ENCODE results near the gene TRIM56.
A peak's percentile ranks its signal among the peaks of the same experiment; 100 is the strongest.
"Not testable (repeated sequence)": the region's sequence is repeated elsewhere in the genome, so short reads cannot be mapped to it uniquely, and the experiment has no call there.

Gene TRIM56

DNA sequence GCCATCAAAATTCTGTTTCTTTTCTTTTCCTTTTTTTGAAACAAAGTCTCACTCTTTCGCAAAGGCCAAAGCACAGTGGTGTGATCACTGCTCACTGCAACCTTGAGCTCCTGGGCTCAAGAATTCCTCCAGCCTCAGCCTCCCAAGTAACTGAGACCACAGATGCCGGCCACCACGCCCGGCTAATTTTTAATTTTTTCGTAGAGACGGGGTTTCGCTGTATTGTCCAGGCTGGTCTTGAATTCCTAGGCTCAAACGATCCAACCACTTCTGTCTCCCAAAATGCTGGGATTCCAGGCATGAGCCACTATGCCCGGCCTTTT is 25.7 kb upstream of the TRIM56 start:
- Histone ChIP-seq H3K27me3 (ENCODE audit: low read depth, low read length) (peaks cover 30% of the 10 kb centered on the region), H3K79me2 (ENCODE audit: low read length) (no peaks in the 10 kb centered on the region)
- TF ChIP-seq, protein P1, sequence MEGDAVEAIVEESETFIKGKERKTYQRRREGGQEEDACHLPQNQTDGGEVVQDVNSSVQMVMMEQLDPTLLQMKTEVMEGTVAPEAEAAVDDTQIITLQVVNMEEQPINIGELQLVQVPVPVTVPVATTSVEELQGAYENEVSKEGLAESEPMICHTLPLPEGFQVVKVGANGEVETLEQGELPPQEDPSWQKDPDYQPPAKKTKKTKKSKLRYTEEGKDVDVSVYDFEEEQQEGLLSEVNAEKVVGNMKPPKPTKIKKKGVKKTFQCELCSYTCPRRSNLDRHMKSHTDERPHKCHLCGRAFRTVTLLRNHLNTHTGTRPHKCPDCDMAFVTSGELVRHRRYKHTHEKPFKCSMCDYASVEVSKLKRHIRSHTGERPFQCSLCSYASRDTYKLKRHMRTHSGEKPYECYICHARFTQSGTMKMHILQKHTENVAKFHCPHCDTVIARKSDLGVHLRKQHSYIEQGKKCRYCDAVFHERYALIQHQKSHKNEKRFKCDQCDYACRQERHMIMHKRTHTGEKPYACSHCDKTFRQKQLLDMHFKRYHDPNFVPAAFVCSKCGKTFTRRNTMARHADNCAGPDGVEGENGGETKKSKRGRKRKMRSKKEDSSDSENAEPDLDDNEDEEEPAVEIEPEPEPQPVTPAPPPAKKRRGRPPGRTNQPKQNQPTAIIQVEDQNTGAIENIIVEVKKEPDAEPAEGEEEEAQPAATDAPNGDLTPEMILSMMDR (IDR thresholded peaks at IDR 0.05; ENCODE audit: low read depth, low read length), result no peak
- TF ChIP-seq EZH2phosphoT487 (IDR thresholded peaks at IDR 0.05; ENCODE audit: low read depth), result no peak

DNA sequence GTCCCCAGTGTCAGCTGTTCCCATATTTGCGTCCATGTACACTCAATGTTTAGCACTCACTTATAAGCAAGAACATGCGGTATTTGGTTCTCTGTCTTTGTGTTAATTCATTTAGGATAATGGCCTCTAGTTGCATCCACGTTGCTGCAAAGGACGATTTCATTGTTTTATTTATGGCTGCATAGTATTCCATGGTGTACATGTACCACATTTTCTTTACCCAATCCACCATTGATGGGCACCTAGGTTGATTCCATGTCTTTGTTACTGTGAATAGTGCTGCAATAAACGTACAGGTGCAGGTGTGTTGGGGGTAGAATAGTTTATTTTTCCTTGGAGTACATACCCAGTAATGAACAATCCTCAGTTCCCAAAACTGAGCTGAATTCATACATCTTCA is 24.3 kb upstream of the TRIM56 start:
- 0 out of 2 replicates have a peak, but pooled peaks cover 2% of the 10 kb centered on the region for H3K4me1 ChIP-seq (ENCODE audit: low read length)
- no peaks in the 10 kb centered on the region for H4K20me1 ChIP-seq (ENCODE audit: insufficient read depth, low read length)
- no peak overlapping the region for H3K9ac ChIP-seq (ENCODE audit: low read length)
- no peaks in the 10 kb centered on the region for H3K9me3 ChIP-seq (ENCODE audit: insufficient read depth, low read length)
- no peaks in the 10 kb centered on the region for H3K36me3 ChIP-seq (replicated peaks; ENCODE audit: low read depth, low read length)
- H3K27me3 ChIP-seq (ENCODE audit: low read depth, low read length), result peaks cover 18% of the 10 kb centered on the region
- no peak overlapping the region for H3K4me3 ChIP-seq (ENCODE audit: low read length)
- H2AFZ ChIP-seq (ENCODE audit: low read depth, low read length), result no peak overlapping the region
- no peak overlapping the region for H3K4me2 ChIP-seq (ENCODE audit: low read length)
- H3K27ac ChIP-seq (ENCODE audit: low read length), result no peak overlapping the region
- H3K79me2 ChIP-seq (ENCODE audit: low read length), result no peaks in the 10 kb centered on the region
- TF ChIP-seq EZH2phosphoT487 (IDR thresholded peaks at IDR 0.05; ENCODE audit: low read depth), result no peak
- TF ChIP-seq, protein P1 (IDR thresholded peaks at IDR 0.05; ENCODE audit: low read depth, low read length), result no peak

More for the DNA sequence above, 25.7 kb upstream of the TRIM56 start:
- Histone ChIP-seq H4K20me1 (ENCODE audit: insufficient read depth, low read length) (no peaks in the 10 kb centered on the region), H3K9ac (ENCODE audit: low read length) (no peak overlapping the region), H3K9me3 (ENCODE audit: insufficient read depth, low read length) (no peaks in the 10 kb centered on the region), H3K36me3 (replicated peaks; ENCODE audit: low read depth, low read length) (no peaks in the 10 kb centered on the region), H2AFZ (ENCODE audit: low read depth, low read length) (no peak overlapping the region), H3K4me3 (ENCODE audit: low read length) (no peak overlapping the region), H3K4me2 (ENCODE audit: low read length) (peak overlapping the region; percentile 25; the same call in 1 of the 2 replicates), H3K4me1 (ENCODE audit: low read length) (0 out of 2 replicates have a peak, but pooled peaks cover 2% of the 10 kb centered on the region), H3K27ac (ENCODE audit: low read length) (no peak overlapping the region)

DNA sequence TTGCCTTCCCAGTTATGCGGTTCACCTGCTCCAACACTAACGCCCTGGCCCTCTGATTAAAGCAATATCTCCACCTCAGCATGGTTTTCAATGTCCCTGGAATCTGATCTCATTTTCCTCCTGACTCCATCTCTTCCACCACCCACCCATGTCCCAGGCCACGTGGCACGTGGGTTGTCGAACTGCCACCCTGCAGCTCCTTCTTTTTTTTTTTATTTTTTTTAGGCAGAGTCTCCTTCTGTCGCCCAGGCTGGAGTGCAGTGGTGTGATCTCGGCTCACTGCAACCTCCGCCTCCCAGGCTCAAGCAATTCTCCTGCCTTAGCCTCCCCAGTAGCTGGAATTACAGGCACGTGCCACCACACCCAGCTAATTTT is 21.1 kb upstream of the TRIM56 start:
- not testable (repeated sequence) for H3K9me3 ChIP-seq (ENCODE audit: insufficient read depth, low read length); H3K4me1 ChIP-seq (ENCODE audit: low read length); H3K4me3 ChIP-seq (ENCODE audit: low read length); H4K20me1 ChIP-seq (ENCODE audit: insufficient read depth, low read length); H3K27ac ChIP-seq (ENCODE audit: low read length); H3K9ac ChIP-seq (ENCODE audit: low read length); H3K4me2 ChIP-seq (ENCODE audit: low read length); H3K27me3 ChIP-seq (ENCODE audit: low read depth, low read length); H2AFZ ChIP-seq (ENCODE audit: low read depth, low read length); H3K36me3 ChIP-seq (replicated peaks; ENCODE audit: low read depth, low read length); H3K79me2 ChIP-seq (ENCODE audit: low read length)

DNA sequence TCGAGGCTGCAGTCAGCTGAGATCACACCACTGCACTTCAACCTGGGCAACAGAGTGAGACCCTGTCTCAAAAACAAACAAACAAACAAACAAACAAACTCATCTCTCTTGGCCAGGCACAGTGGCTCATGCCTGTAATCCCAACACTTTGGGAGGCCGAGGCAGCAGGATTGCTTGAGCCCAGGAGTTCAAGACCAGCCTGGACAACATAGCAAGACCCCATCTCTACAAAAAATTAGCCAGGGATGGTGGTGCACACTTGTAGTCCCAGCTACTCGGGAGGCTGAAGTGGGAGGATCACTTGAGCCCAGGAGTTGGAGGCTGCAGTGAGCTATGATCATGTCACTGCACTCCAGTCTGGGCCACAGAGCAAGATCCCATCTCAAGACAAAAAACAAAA is 20.1 kb upstream of the TRIM56 start:
- not testable (repeated sequence) for H3K27me3 ChIP-seq (ENCODE audit: low read depth, low read length); H3K4me1 ChIP-seq (ENCODE audit: low read length)

DNA sequence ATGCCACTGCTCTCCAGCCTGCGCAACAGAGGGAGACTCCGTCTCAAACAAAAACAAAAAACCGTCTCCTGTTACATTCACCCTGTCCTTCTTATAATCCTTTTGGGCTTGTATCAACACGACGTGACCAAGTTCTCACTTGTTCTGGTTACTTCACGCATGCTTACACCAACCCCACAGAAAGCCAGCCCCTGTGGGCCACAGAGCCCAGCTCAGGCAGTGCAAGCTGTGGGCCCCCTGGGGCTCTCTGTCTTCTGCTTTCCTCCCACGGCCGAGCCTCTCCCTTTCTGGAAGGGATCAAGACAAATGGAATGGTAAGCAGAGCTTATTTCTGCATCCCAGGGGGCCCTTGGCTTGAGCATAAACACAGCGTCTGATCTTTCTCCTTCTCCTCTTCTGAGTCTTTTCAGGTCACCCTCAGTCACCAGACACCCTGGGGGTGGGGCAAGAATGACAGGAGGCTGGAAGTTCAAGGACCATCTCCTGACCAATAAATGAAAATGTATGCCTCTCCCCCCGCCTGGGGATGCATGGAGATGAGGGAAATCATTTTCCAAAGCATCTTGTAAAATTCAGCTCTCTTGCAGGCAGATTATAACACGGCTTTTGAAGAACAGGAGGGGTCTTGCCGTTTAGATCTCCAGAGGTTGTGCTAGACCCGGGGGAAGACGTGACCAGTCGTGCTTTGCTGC is 19.0 kb upstream of the TRIM56 start:
- H3K4me2 ChIP-seq (ENCODE audit: low read length), result no peak overlapping the region
- H2AFZ ChIP-seq (ENCODE audit: low read depth, low read length), result no peak overlapping the region
- H3K27ac ChIP-seq (ENCODE audit: low read length), result no peak overlapping the region
- no peaks in the 10 kb centered on the region for H4K20me1 ChIP-seq (ENCODE audit: insufficient read depth, low read length)
- no peaks in the 10 kb centered on the region for H3K36me3 ChIP-seq (replicated peaks; ENCODE audit: low read depth, low read length)
- TF ChIP-seq EZH2phosphoT487 (IDR thresholded peaks at IDR 0.05; ENCODE audit: low read depth), result no peak
- TF ChIP-seq, protein P1 (IDR thresholded peaks at IDR 0.05; ENCODE audit: low read depth, low read length), result no peak
- H3K9ac ChIP-seq (ENCODE audit: low read length), result no peak overlapping the region
- no peaks in the 10 kb centered on the region for H3K9me3 ChIP-seq (ENCODE audit: insufficient read depth, low read length)
- no peaks in the 10 kb centered on the region for H3K79me2 ChIP-seq (ENCODE audit: low read length)
- H3K27me3 ChIP-seq (ENCODE audit: low read depth, low read length), result peaks cover 1% of the 10 kb centered on the region; the same call in 1 of the 2 replicates
- no peak overlapping the region for H3K4me3 ChIP-seq (ENCODE audit: low read length)
- H3K4me1 ChIP-seq (ENCODE audit: low read length), result no peaks in the 10 kb centered on the region

More for the DNA sequence above, 20.1 kb upstream of the TRIM56 start:
- H3K4me3 ChIP-seq (ENCODE audit: low read length); H3K27ac ChIP-seq (ENCODE audit: low read length); H3K36me3 ChIP-seq (replicated peaks; ENCODE audit: low read depth, low read length); H3K4me2 ChIP-seq (ENCODE audit: low read length); H2AFZ ChIP-seq (ENCODE audit: low read depth, low read length); H3K9ac ChIP-seq (ENCODE audit: low read length); H3K79me2 ChIP-seq (ENCODE audit: low read length); H4K20me1 ChIP-seq (ENCODE audit: insufficient read depth, low read length); H3K9me3 ChIP-seq (ENCODE audit: insufficient read depth, low read length): not testable (repeated sequence)

Measured in OCI-LY3 (cell line).